Panc1 (cell line): ENCODE measurements around the gene ZNF319.

Source experiments
- POLR2AphosphoS5 ChIP-seq: IDR thresholded peaks from 2 replicates; pipeline ENCODE4 v1.6.1; 2012; ENCODE audit warnings: mild to moderate bottlenecking, low read depth, low read length, moderate library complexity
- TF ChIP-seq, protein P1 (sequence below): fragments of 450-650 bp; IDR thresholded peaks from 2 replicates; pipeline ENCODE4 v1.5.1; 2017; ENCODE audit warnings: mild to moderate bottlenecking
- TF ChIP-seq, protein P2 (sequence below), 2 experiments: IDR thresholded peaks; 2 replicates each; pipeline ENCODE4 v1.6.1; 2011 to 2012; ENCODE audit warnings: low read depth in 2 of 2, control low read depth in 1 of 2, low read length in 1 of 2, mild to moderate bottlenecking in 1 of 2, moderate library complexity in 1 of 2; ENCODE audit not compliant: insufficient read depth in 1 of 2

DNA sequence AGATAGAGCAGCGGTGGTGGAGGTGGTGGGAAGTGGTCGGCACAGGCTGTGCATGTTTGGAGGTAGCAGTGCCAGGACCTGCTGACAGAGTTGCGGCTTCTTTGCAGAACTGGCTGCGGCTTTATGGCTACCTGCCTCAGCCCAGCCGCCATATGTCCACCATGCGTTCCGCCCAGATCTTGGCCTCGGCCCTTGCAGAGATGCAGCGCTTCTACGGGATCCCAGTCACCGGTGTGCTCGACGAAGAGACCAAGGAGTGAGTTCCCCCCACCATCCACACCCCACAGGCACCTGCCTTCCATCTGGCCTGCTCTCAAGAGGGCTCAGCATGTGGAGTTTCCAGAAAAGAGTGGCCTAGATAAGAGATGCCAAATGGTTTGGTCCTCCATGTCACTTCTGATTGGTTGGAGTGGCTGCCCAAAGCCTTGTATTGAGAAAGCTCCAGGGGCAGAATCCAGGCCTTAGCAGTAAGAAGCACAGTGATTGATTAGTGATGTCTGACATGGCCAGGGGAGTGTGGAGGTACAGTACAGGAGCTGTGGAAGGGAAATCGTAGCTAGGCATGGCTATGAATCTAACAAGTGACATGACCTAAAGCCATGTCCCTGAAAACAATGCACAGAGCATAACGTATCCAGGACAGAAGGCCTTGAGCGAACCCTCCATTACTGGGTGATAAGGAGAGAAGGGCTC lies 37.0 kb upstream of the ZNF319 start:
- TF ChIP-seq, protein P1, sequence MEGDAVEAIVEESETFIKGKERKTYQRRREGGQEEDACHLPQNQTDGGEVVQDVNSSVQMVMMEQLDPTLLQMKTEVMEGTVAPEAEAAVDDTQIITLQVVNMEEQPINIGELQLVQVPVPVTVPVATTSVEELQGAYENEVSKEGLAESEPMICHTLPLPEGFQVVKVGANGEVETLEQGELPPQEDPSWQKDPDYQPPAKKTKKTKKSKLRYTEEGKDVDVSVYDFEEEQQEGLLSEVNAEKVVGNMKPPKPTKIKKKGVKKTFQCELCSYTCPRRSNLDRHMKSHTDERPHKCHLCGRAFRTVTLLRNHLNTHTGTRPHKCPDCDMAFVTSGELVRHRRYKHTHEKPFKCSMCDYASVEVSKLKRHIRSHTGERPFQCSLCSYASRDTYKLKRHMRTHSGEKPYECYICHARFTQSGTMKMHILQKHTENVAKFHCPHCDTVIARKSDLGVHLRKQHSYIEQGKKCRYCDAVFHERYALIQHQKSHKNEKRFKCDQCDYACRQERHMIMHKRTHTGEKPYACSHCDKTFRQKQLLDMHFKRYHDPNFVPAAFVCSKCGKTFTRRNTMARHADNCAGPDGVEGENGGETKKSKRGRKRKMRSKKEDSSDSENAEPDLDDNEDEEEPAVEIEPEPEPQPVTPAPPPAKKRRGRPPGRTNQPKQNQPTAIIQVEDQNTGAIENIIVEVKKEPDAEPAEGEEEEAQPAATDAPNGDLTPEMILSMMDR = no peak
- TF ChIP-seq, protein P2, sequence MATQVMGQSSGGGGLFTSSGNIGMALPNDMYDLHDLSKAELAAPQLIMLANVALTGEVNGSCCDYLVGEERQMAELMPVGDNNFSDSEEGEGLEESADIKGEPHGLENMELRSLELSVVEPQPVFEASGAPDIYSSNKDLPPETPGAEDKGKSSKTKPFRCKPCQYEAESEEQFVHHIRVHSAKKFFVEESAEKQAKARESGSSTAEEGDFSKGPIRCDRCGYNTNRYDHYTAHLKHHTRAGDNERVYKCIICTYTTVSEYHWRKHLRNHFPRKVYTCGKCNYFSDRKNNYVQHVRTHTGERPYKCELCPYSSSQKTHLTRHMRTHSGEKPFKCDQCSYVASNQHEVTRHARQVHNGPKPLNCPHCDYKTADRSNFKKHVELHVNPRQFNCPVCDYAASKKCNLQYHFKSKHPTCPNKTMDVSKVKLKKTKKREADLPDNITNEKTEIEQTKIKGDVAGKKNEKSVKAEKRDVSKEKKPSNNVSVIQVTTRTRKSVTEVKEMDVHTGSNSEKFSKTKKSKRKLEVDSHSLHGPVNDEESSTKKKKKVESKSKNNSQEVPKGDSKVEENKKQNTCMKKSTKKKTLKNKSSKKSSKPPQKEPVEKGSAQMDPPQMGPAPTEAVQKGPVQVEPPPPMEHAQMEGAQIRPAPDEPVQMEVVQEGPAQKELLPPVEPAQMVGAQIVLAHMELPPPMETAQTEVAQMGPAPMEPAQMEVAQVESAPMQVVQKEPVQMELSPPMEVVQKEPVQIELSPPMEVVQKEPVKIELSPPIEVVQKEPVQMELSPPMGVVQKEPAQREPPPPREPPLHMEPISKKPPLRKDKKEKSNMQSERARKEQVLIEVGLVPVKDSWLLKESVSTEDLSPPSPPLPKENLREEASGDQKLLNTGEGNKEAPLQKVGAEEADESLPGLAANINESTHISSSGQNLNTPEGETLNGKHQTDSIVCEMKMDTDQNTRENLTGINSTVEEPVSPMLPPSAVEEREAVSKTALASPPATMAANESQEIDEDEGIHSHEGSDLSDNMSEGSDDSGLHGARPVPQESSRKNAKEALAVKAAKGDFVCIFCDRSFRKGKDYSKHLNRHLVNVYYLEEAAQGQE (IDR thresholded peaks at IDR 0.05; ENCODE audit: insufficient read depth in 1 of 2, low read depth in 2 of 2, low read length in 1 of 2) = no peak
- no peak for TF ChIP-seq POLR2AphosphoS5
